ENCODE measurements around the gene HAUS6.
"Not testable (repeated sequence)": the region's sequence is repeated elsewhere in the genome, so short reads cannot be mapped to it uniquely, and the experiment has no call there.

HAUS6 gene

GRCh38 chr9:19102631-19103345 is at the start of gene HAUS6:
Gene HAUS6 (minus strand): TSS chr9:19102904. CDS start chr9:19102651, 253 bp downstream.
- ChIA-PET CTCF (interaction anchor here (1.8 kb wide), 1 partner anchor 71 kb away, joined by 6 read pairs; no protein-coding TSS in a partner anchor), POLR2A (interaction anchor here (0.5 kb wide), 1 partner anchor 26 kb away, joined by 4 read pairs; no protein-coding TSS in a partner anchor)
- DNase-seq (ENCODE audit: extremely low spot score), result peak; percentile 96
- no peak for TF ChIP-seq CTCF (IDR thresholded peaks at IDR 0.05; ENCODE audit: control extremely low read depth, extremely low read depth, low read depth, missing control alignments)

- POLR2A ChIA-PET; DNase-seq (ENCODE audit: extremely low spot score): not testable (repeated sequence)
- CTCF ChIA-PET, result interaction anchor here (0.8 to 1.4 kb wide), 6 partner anchors 11 to 312 kb away, joined by 3 to 5 read pairs (median 4); partner anchors contain the start of gene RRAGA
Observed at GRCh38 chr9:19152160-19152498, 49.4 kb upstream of the HAUS6 start.

DNA sequence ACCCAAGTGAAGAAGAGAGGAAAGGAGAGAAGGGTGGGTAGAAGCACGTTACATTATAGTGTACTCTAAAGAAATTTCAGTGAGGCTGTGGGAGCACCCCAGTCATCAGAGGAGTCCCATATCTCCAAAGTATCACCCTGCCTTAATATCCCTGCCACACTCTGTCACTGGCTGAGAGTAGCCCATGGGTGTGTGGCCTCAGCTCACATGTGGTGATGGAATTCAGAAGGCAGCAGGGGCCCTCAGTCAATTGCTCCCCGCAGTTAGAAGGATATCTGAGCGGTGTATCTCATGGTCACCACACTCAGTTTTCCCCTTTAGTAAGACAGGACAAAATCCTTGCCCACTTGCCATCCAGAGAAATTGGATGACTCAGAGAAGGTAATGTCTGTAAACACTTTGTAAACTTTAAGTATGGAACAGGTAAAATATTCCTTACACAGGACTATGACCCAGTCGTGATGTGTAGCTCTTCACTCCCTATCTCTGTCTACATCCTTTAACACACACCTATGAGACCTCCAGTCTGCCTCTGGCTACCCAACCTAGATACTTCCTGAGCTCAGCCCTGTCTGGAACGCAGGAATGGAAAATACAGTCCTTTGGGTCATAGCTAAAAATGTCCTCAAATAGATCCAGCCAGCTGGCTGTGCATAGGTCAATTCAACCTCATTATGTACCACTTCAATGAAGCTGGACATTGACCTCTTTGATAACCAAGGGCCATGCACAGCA is 48.9 kb upstream of the HAUS6 start:
- no peak for DNase-seq (ENCODE audit: extremely low spot score)
- CTCF ChIA-PET, result interaction anchor here (0.8 to 1.4 kb wide), 6 partner anchors 10 to 313 kb away, joined by 3 to 5 read pairs (median 4); partner anchors contain the start of gene RRAGA
- POLR2A ChIA-PET, result no interaction called here
- TF ChIP-seq CTCF (IDR thresholded peaks at IDR 0.05; ENCODE audit: control extremely low read depth, extremely low read depth, low read depth, missing control alignments), result no peak

DNA sequence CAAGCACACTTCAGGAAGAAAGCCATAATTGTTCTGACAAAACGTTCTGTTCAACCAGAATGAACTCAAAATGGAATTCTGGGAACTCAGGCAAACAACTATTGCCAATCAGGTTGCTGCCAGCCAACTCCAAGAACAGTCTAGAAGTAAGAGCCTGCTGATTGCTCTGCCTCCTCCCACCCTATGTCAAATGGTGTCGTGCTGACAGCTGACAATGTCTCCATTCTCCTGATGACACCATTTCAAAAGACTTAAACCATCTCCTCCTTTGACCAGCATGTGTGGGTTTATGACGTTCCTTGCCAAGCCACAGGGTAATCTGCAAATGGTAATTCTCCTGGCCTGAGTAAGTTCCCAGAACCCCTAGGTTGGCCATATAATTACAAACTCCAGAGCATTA is 46.5 kb upstream of the HAUS6 start:
- no peak for TF ChIP-seq CTCF (IDR thresholded peaks at IDR 0.05; ENCODE audit: control extremely low read depth, extremely low read depth, low read depth, missing control alignments)
- CTCF ChIA-PET, result no interaction called here
- DNase-seq (ENCODE audit: extremely low spot score), result no peak
- POLR2A ChIA-PET, result no interaction called here

- POLR2A ChIA-PET, result no interaction called here
- CTCF ChIA-PET, result no interaction called here
- DNase-seq (ENCODE audit: extremely low spot score), result no peak
- no peak for TF ChIP-seq CTCF (IDR thresholded peaks at IDR 0.05; ENCODE audit: control extremely low read depth, extremely low read depth, low read depth, missing control alignments)
Observed at GRCh38 chr9:19148187-19148586, 45.5 kb upstream of the HAUS6 start.

DNA sequence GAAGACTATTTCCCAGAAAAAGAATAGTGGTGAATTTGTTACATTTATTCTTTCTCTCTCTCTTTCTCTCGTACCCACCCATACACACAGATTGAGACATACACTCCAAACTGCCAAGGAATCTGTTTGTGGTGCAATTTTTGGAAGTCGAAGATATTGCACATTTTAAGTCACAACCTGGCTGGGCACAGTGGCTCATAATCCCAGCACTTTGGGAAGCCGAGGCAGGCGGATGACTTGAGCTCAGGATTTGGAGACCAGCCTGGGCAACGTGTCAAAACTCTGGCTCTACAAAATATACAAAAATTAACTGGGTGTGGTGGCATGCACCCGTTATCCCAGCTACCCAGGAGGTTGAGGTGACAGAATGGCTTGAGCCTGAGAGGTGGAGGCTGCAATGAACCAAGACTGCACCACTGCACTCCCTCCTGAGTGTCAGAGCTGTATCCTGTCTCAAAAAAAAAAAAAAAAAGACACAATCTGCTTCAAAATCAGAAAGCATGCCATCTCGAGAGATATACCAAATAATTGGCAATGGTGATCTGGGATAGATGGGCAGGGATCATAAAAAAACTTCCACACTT is 43.8 kb upstream of the HAUS6 start:
- TF ChIP-seq CTCF (IDR thresholded peaks at IDR 0.05; ENCODE audit: control extremely low read depth, extremely low read depth, low read depth, missing control alignments), result no peak
- ChIA-PET CTCF (interaction anchor here (1.0 to 1.8 kb wide), 3 partner anchors 9 to 28 kb away, joined by 3 to 5 read pairs (median 3); no protein-coding TSS in a partner anchor), POLR2A (no interaction called here)
- no peak for DNase-seq (ENCODE audit: extremely low spot score)

All from GM10248 (cell line).